Erythroblast (primary cell): ENCODE data around the gene SSR2.

Experiments
- GATA1 ChIP-seq: IDR thresholded peaks from 2 replicates; pipeline ENCODE4 v1.6.1; 2011; ENCODE audit warnings: low read depth, mild to moderate bottlenecking, control low read depth, low read length, moderate library complexity
- POLR2A ChIP-seq: IDR thresholded peaks from 2 replicates; pipeline ENCODE4 v1.6.1; 2011; ENCODE audit warnings: mild to moderate bottlenecking, low read length

DNA sequence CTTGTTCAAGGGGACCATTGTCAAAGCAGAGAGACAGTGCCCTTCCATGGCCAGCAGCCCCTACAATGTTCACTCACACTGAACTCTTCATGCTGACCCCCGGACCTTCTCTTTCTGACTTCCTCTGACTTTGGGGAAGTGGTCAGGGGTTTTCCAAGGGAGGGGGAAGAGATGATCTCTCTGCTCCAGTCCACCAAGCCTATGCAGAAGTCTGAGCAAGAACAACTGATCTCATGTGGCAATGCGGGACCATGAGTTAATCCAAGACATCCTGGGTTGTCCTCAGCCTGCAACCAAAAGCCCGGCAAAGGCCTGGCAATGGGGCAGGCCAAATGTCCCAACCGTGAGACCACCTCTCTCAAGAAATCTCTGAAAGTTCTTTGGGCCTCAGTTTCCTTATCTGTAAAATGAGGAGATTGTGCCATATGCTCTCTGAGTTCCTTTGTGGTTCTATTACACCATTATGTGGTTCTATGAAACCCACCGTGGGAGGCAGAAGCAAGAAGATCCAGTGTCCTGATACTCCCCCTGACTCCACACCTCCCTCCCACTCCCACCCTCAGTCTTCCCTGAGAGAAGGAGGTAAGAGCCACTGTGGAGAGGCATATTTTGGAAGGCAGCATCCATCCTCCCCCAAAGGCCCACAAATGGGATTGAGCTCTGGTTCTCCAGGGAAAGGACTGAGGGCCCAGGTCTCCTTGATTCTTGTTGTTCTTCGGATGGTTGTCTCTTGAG lies 30.6 kb downstream of the SSR2 start:
- TF ChIP-seq POLR2A (no peak), GATA1 (no peak)
